SH-SY5Y (cell line): ENCODE data around the gene TESMIN.

Experiments used
- GATA2 ChIP-seq: IDR thresholded peaks from 2 replicates; pipeline ENCODE4 v1.6.1; 2011; ENCODE audit warnings: mild to moderate bottlenecking, low read depth, low read length
- GATA3 ChIP-seq: IDR thresholded peaks from 2 replicates; pipeline ENCODE4 v1.6.1; 2011; ENCODE audit warnings: low read depth, mild to moderate bottlenecking, low read length, moderate library complexity

DNA sequence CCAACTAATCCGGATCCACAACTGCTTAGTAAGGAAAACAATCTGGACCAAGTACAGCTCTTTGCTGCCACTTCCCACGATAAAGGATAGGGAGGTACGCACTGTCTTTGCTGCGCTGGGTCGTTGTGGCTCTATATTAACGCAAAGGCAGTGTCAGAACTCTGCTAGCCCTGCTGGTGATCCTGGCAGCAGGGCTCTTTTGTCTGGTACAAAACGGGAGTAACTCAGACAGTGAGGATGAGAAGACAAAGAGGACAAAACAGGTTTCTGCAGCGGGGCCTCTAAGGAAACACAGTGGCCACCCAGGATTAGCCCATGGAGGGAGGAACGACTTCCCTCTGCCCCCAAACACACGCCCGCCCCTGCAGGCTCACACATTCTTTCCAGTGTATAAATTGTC, 40.9 kb downstream of the TESMIN start:
- TF ChIP-seq GATA2 (no peak), GATA3 (no peak)
